ENCODE results near the gene KAT8. TPM values are rescaled to one million over a fixed set of nuclear protein-coding genes. Genes with fewer than 3 reads are reported as not detected.
A peak's percentile ranks its signal among the peaks of the same experiment; 100 is the strongest.
"Not testable (repeated sequence)": the region's sequence is repeated elsewhere in the genome, so short reads cannot be mapped to it uniquely, and the experiment has no call there.

KAT8 gene
- total RNA-seq, 1 donor from 2014 or later, result 76.6 TPM

GRCh38 chr16:31143694-31144148 is 26.3 kb downstream of the KAT8 start:
- Histone ChIP-seq H3K9me3 (no peaks in the 10 kb centered on the region), H3K4me1 (peaks cover 36% of the 10 kb centered on the region), H3K4me3 (no peak overlapping the region), H3K27me3 (no peaks in the 10 kb centered on the region), H3K36me3 (no peaks in the 10 kb centered on the region), H3K27ac (no peak overlapping the region)
- TF ChIP-seq POLR2A (IDR thresholded peaks at IDR 0.05), result no peak
- no peak for TF ChIP-seq POLR2AphosphoS5 (IDR thresholded peaks at IDR 0.05; ENCODE audit: insufficient read depth in 1 of 2, low read depth in 1 of 2)
- TF ChIP-seq CTCF (IDR thresholded peaks at IDR 0.05), result no peak
- intact Hi-C loops (cut with DNase I), result loop anchor here (2.0 to 10.0 kb wide), 4 partner anchors 35 to 156 kb away; partner anchors contain the start of genes HSD3B7, PRSS53 and STX4
- peak in 1 of 2 donors; percentile 83 for DNase-seq (ENCODE audit: extremely low spot score in 2 of 2)

- not testable (repeated sequence) for H3K27me3 ChIP-seq; H3K27ac ChIP-seq; H3K9me3 ChIP-seq; H3K36me3 ChIP-seq; DNase-seq (ENCODE audit: extremely low spot score in 2 of 2); H3K4me3 ChIP-seq
- H3K4me1 ChIP-seq, result peaks cover 29% of the 10 kb centered on the region
- intact Hi-C loops (cut with DNase I), result loop anchor here (5.0 to 10.0 kb wide), 3 partner anchors 60 to 157 kb away; partner anchors contain the start of genes HSD3B7, PRSS53 and STX4
Observed at GRCh38 chr16:31144418-31144817, 27.0 kb downstream of the KAT8 start.

- peaks cover 26% of the 10 kb centered on the region for H3K4me1 ChIP-seq
- intact Hi-C loops (cut with DNase I), result loop anchor here (10.0 kb wide), 1 partner anchor 61 kb away; the partner anchor contains the start of gene PRSS53
Observed at GRCh38 chr16:31145398-31145990, 28.0 kb downstream of the KAT8 start.

GRCh38 chr16:31147574-31147973 is 30.1 kb downstream of the KAT8 start:
- DNase-seq (ENCODE audit: extremely low spot score in 2 of 2), result no peak
- H3K4me3 ChIP-seq, result no peak overlapping the region
- H3K27me3 ChIP-seq, result no peaks in the 10 kb centered on the region
- TF ChIP-seq CTCF (IDR thresholded peaks at IDR 0.05) (no peak), POLR2AphosphoS5 (IDR thresholded peaks at IDR 0.05; ENCODE audit: insufficient read depth in 1 of 2, low read depth in 1 of 2) (no peak), POLR2A (IDR thresholded peaks at IDR 0.05) (no peak)
- H3K27ac ChIP-seq, result no peak overlapping the region
- H3K9me3 ChIP-seq, result no peaks in the 10 kb centered on the region
- peaks cover 12% of the 10 kb centered on the region for H3K4me1 ChIP-seq
- intact Hi-C loops (cut with DNase I), result loop anchor here (10.0 kb wide), 1 partner anchor 63 kb away; the partner anchor contains the start of gene PRSS53
- no peaks in the 10 kb centered on the region for H3K36me3 ChIP-seq

More at GRCh38 chr16:31145398-31145990, 28.0 kb downstream of the KAT8 start:
- DNase-seq (ENCODE audit: extremely low spot score in 2 of 2), result no peak
- H3K4me3 ChIP-seq, result no peak overlapping the region
- H3K9me3 ChIP-seq, result no peaks in the 10 kb centered on the region
- H3K27ac ChIP-seq, result no peak overlapping the region
- no peak for TF ChIP-seq CTCF (IDR thresholded peaks at IDR 0.05)
- TF ChIP-seq POLR2A (IDR thresholded peaks at IDR 0.05), result no peak
- TF ChIP-seq POLR2AphosphoS5 (IDR thresholded peaks at IDR 0.05; ENCODE audit: insufficient read depth in 1 of 2, low read depth in 1 of 2), result no peak
- no peaks in the 10 kb centered on the region for H3K36me3 ChIP-seq
- H3K27me3 ChIP-seq, result no peaks in the 10 kb centered on the region

- H3K4me3 ChIP-seq, result peak overlapping the region in 1 of 2 donors; percentile 13
- intact Hi-C loops (cut with DNase I), result loop anchor here (10.0 kb wide), 1 partner anchor 64 kb away; the partner anchor contains the start of gene PRSS53
Observed at GRCh38 chr16:31148281-31148728, 30.8 kb downstream of the KAT8 start.

More at GRCh38 chr16:31148281-31148728, 30.8 kb downstream of the KAT8 start:
- no peaks in the 10 kb centered on the region for H3K36me3 ChIP-seq
- peaks cover 4% of the 10 kb centered on the region for H3K4me1 ChIP-seq
- no peaks in the 10 kb centered on the region for H3K27me3 ChIP-seq
- DNase-seq (ENCODE audit: extremely low spot score in 2 of 2), result no peak
- no peak for TF ChIP-seq CTCF (IDR thresholded peaks at IDR 0.05)
- TF ChIP-seq POLR2AphosphoS5 (IDR thresholded peaks at IDR 0.05; ENCODE audit: insufficient read depth in 1 of 2, low read depth in 1 of 2), result no peak
- TF ChIP-seq POLR2A (IDR thresholded peaks at IDR 0.05), result no peak
- H3K9me3 ChIP-seq, result no peaks in the 10 kb centered on the region
- H3K27ac ChIP-seq, result no peak overlapping the region

Data from vagina (tissue), 2 donors.